HG03354 (cell line): ENCODE data around the gene ITPR3.

ENCODE experiments used
- ATAC-seq: cut with Tn5 transposase; IDR thresholded peaks from one replicate; pipeline ENCODE4 v1.9.1; 2021; ENCODE audit warnings: mild to moderate bottlenecking; ENCODE audit not compliant: unreplicated experiment, poor library complexity, severe bottlenecking

Gene ITPR3

DNA sequence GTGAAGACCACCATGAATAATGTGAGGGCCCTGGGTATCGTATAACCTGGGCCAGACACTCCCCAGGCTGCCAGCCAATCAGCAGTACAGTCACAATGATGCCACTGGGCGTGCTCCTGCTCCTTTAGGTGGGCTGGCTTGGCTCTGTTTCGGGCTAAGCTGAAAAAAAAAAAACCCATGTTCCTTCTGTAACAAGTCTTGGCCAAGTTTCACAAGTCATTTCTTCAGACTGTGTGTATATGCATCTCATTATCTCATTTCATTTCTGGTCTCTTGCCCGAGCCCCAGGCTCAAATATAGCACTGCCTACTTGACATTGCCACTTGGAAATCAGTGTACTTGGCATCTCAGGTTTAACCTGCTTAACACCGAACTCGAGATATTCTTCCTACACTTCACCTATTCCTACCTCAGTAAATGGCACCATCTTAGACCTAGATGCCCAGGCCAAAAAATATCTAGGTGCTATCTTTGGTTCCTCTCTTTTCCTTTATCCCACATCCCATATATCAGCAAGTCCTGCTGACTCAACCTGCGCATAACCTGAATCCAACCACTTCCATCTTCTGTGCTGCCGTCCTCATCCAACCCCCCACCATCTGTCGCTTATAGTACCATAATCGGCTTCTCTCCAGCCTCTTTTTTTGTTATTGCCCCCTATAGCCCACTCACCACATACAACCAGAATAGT lies 88.6 kb downstream of the ITPR3 start:
- ATAC-seq, result no peak

DNA sequence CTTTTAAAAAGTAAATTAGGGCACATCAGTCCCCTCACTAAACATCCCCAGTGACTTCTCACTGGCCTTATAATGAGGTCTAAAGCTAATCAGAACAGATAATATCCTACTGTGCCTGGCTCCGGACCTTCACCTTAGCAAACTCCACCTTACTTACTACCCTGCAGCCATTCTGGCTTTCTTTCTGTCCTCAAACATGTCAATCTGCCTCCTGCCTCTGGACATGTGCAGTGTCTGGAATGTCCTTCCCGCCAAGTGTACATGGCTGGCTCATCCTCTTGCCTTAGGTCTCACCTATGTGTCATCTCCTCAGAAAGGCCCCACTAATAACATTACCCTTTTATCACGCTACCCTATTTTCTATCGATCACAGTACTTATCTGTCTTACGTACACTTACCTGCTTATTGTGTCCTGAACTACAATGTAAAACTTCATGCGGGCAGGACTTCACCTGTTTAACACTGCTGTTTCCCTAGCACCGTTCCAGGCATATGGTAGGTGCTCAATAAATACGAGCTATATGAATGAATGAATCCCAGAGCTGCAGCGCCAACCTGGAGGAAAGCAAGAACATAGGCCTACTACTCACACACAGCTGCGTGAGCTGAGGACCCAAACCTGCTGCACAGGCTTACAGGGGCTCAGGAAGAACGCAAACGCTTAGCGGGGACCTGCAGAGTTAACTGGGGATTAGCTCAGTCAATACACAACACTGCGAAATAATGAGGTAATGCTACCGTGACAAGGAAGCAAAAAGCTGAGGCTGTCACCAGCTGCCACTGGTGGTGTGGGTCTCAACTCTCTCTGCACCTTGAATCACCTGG lies 89.4 kb downstream of the ITPR3 start:
- ATAC-seq, result peak; percentile 4

DNA sequence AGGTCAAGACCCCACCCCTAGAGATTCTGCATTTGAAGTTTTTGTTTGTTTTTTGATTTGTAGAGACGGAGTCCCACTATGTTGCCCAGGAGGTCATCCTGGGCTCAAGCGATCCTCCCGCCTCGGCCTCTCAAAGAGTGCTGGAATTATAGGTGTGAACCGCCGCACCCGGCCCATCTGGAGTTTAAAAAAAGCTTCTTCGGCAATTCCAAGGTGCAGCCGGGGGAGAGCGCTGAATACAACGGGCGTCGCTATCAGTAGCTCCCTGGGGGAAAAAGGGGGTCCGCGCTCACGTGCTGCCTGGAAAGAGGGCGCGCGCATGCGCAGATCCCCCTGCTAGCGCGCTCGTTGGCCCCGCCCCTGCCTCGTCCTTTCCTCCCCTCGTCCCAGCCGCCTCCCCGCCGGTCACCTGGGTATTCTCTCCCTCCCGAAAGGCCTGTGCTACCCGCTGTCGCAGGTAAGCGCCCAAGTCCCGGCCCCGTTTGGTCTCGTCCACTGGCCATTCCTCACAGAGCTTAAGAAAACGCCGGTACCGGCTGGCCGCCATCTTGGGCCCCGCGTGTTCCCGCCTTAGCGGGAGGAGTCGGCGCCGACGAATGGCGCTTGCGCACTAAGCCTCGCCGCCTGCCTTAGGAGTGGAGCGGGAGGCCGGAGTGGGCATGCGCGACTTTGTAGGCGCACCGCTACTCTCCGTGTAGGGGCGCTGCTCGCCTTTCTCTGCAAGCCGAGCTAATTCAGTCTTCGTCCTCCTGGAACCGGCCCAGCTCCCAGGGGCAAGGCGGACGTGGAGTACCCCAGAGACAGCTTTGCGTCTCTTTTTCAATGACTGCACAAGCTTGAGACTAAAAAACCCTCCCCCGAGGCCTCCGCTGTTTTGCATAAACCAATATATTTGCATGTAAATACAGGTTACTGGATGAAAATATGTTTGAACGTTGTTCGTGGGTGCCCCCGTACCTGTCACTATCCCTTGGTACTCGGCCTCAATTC lies 90.3 kb downstream of the ITPR3 start, which contains the start of gene UQCC2:
Gene UQCC2, minus strand, starts transcription at position 561 of the 990 bp plus-strand sequence. Its CDS starts 14 bp downstream, at position 547.
- ATAC-seq, result peak; percentile 90

DNA sequence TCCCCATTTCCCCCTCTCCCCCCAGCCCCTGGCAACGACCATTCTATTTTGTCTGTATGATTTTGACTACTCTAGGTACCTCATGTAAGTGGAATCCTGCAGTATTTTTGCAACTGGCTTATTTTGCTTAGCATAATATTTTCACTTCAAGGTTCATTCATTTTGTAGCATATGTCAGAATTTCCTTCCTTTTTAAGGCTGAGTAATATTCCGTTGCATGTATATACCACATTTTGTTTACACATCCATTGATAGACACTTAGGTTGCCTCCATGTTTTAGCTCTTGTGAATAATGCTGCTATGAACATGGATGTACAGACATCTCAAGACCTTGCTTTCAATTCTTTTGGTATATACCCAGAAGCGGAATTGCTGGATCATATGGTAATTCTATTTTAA lies 91.8 kb downstream of the ITPR3 start:
- ATAC-seq, result no peak

DNA sequence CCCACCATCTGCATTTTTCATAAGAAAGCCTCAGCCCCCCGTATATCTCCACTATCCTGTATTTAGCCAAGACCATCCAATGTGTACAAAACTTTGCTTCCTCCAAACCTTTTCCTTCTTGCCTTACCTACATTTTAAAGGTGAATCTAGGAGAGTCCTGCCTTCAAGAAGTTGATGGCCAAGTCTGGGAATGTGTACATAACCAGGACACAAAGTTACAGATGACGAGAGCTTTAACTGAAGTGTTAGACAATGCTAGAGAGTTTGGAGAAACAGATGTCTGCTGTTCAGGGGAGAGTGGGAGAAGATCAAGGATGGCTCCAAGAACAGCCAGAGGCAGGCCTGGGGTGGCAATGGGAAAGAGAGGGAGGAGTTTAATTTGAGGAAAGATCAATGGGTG lies 92.7 kb downstream of the ITPR3 start:
- no peak for ATAC-seq

DNA sequence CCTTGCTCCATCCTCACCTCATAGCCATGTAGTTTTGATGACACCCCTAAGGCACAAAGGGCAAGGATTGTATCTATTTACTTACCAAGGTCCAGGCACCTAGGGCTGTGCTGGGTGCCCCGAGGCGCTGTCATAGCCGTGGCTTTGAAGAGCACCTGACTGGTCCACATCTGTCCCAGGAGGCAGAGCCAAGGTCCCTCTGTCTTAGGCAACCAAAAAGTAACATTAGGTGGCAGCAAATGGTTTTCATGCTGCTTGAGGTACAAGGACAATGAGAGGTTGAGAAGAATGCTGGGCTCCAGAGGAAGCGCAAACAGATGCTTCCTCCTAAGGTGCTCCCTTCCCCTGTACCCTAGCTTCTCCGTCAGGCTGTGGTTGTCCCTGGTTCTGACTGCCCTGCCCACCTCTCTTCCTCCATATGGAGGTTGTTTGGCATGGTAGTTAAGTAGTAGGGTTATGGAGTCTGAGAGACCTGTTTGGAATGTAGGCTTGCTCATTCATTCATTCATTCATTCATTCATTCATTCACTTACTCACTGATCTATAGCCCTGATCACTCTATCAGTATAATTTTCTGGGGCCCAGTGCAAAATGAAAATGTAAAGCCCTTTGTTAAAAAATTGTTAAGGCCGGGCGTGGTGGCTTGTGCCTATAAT lies 93.4 kb downstream of the ITPR3 start:
- ATAC-seq, result no peak

DNA sequence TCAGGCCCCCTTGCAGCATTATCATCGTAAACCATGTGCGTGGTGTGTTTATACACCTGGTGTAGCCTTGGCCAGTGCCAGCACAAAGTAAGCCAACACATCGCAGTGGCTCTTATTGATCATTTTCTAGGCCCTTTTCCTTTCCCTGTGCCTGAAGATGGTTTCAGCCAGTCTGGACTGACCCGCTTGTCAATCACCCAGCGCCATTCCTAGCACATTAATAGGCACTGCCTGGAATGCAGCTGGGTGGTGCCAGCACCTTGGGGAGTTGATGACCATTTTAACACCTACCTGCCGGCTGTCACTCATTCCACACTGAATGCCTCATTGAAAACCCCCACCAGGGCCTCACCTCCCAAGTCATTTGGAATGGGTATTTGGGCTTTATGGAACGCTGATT lies 95.3 kb downstream of the ITPR3 start:
- no peak for ATAC-seq

DNA sequence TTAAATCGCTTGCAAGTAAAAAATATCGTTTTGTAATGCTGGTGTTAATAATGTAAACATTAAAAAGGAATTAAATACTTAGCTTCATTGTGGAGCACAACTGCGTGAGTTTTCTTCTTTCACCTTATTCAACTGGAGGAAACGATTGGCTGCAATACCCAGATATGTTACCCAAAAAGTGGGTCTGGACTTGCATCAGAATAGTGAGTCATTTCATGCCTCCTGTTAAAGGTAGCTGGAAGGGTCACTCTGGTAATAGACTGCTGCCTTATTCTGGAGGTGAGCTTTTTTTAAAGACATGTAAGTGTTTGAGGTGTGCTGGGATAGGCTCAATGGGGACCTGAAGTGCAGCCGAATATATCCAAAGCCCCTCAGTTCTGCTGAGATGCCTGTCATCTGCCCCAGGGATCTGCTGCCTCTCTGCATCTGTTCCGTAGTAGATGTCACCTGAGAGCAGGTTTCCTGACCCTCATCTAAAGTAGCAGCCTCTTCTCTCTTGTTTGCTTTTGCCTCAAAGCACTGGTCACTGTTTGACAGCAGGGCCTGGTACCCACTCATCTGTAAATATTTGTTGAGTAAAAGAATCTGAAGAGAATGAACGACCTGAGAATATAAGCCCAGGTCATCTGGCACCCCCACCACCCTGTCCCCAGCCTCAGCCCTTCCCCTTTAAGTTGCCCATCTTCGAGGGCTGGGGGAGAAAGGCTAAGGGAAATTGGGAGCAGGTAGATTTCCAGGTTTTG lies 95.9 kb downstream of the ITPR3 start:
- ATAC-seq, result no peak

DNA sequence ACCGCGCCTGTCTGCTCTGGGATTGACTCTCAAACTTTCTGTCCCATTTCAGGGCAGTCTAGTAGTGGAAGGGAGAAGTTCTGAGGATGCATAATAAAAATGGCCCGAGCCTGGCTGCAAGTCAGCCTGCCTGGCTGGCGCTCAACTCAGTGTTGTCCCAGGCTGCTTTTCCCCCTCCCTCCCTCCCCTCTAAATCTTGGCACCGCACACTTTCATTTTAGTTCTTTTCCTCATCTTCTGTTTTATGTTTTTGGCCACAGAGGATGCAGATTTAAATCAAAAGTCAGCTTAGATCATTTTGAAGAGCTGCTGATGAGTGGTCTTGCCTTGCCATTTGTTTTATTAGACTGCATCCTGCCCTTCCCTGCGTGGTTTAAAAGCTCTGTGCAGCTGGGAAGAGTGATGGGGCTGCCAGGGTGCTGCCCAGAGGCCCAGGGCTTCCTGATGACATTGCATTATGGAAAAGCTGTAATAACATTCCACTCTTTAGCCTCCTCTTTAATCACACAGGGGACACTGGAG lies 96.9 kb downstream of the ITPR3 start:
- ATAC-seq, result no peak

DNA sequence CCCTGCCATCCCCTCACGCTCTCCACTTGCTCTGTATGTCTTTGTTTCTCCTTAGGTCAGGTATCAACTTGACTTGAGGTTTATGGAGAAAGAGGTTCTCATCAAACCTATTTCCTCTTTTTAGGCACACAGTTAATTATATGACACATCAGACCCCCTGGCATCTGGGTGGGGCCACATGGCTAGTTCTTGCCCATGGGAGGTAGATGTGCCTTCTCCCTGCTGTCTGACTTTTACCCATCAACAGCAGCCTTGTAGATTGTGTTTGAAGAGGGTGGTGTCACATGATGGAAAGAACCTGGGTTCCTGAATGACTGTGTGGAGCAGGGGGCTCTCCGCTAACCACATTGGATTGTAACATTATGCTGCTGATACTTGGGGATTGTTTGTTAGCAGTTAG lies 97.6 kb downstream of the ITPR3 start:
- ATAC-seq, result no peak

DNA sequence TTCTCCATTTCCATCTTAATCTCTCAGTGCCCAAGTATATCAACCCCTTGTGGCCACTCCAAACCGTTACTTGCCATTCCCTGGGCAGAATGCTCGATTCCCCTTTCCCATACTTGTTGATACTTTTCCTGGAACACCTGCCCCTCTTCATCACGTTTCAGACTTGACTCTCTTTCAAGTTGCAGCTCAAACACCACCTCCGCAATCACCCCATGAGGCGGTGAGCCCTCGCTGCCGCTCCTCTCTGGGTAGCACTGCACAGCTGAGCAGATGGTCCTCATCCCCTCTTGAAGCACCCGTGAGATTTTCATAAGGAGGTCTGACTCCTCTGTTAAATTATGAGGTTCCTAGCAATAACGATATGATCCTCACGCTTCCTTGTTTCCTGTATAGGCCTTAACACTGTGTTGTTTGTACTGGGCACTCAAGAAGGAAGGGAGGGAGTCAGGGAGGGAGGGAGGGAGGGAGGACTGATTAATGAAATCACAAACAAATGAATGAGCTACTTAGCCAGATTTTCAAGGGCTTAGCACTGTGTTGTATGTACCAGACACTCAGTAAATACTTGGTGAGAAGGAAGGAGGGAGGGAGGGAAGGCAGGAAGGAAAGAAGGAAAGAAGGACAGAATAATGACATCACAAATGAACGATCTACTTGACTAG lies 98.3 kb downstream of the ITPR3 start:
- no peak for ATAC-seq

DNA sequence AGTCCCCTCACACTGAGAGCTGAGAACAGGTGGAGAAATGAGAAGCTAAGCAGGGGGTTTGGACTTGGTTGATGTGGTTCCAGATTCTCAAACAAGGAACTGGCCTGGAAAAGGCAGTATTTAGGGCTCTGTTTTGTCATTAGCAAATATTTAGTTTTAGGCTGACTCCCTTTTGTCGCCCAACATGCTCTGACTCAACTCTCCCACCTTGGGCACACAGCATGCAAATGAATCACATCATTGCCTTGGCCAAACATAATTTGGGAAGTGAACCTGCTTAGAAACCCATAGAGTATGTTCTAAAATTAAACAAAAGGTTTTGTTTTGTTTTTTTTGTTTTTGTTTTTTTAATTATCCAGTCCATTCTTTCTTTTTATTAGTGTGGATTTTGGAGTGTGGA lies 99.9 kb downstream of the ITPR3 start:
- ATAC-seq, result no peak

DNA sequence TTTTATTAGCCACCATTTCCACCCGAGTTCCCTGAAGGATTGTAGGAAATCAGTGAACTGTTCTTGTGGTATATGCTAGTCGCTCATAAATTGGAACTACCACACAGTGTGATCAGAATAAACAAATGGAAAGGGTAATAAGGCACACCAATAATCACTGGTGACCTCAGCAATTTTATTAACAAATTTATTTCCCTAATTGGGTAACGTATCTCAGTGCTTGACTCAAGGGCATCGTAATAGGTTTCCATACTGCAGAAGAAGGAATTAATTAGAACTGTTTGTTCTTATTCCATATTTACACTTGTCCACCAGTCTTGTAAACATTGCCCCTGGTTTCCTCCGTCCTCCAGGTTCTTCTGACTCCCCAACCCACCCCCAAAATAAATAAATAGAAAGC lies 100.4 kb downstream of the ITPR3 start:
- ATAC-seq, result no peak

DNA sequence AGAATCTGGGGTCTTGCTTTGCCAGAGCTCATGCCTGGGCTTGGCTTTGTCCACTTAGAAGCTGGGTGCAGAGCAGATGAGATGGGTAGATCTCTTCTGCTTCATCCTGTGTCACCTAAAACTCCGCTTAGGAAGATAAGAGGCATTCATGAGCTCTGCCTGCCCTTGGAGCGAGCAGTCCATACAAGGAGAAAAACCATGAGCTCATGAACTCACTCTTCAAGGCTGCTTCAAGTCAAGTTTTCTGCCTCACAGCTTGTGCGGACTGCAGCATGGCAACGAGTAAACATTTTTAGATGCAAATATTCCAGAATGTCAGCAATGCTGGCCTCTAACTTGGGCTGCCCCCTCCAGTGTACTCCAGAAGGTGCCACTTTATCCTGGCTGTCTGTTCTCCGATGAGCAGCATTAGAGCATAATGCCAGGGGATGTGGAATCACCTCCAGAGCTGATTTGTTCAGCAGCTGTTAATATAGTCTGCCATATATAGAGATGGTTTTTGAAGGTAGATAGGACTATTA lies 101.0 kb downstream of the ITPR3 start:
- no peak for ATAC-seq

DNA sequence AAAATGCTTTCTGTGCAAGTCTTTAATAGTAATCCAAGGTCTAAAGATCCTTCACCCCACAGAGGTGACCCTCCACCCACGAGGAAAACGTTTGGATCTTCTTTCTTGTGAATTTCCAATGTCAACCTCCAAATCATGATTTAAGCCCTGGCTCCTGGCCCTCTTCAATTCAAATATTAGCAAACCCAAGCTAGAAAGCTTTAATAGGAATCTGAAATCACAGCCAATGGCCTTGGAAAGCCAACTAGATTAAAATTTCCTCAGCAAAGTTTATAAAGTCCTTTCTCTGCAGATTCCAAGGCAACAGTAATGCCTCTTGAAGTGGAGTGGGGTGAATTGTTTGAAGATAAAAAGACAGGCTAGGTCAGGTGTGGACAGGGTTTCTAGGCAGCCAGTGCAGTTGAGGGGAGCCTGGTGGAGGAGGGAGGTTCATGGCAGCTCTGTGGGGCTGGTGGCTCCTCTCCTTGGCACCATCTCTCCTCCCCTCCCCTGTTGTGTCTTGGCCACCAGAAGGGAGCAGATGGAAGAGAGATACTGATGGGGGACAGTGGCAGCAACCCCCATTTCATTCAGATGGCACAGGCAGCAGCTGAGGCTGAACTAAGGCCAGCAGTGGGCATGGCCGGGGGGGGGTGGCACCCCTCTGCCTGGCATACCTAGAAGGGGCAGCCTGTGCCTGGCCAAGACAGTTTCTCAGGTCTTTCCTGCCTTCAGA lies 102.4 kb downstream of the ITPR3 start:
- no peak for ATAC-seq

DNA sequence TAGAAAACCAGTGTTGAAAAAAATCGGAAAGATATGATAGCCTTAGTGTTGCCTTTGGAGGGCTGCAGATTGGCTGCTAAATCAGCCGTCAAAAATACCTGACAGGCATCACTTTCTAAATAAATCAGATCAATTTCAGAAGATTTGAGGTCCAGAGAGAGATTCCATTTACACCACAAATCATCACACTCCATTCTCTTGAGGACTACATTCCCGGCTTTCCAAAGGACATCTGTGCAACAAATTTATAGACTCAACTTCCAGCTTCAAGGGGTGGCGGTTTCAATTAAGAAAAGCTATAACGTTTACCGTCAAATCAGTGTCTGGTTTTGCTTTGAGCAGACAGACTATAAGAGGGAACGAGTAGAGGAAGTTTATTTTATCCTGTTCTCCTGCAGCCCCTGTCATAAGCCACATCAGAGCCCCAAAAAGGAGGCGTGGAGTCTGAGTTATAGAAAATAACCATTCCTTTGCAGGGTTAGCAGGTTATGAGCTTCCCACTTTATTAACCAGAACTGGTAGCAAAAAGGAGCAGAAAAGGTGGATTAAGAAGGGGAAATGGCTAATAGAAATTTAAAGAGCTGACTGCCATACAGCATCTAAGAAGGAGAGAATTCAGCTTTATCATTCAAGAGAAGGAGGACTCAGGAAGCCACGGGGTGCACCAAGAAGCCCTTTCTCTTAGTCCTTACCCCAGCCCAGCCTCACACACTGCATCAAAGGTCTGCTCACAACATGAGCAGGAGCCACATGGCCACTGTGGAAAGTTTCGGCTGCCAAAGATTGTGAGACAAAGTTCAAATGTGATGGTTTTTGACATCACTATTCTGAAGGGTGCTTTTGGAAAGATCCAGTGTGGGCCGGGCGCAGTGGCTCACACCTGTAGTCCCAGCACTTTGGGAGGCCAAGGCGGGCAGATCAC lies 103.2 kb downstream of the ITPR3 start:
- ATAC-seq, result no peak
